HFFc6 (cell line): Measurements from ENCODE around the gene HOMER3. TPM values are rescaled to one million over a fixed set of nuclear protein-coding genes. Genes with fewer than 3 reads are reported as not detected.
"Not testable (repeated sequence)": the region's sequence is repeated elsewhere in the genome, so short reads cannot be mapped to it uniquely, and the experiment has no call there.

Source experiments
- DNase-seq: peaks from one replicate; pipeline ENCODE4 v3.0.0-alpha.2; 2018
- H3K27ac Mint-ChIP-seq: 2 replicates; pipeline ENCODE4 v1.8.0; 2020; ENCODE audit warnings: mild to moderate bottlenecking, mixed read lengths
- H3K27me3 Mint-ChIP-seq: 2 replicates; pipeline ENCODE4 v1.8.0; 2021; ENCODE audit warnings: mild to moderate bottlenecking, moderate library complexity, mixed read lengths; ENCODE audit not compliant: insufficient read depth
- H3K36me3 Mint-ChIP-seq: 2 replicates; pipeline ENCODE4 v1.8.0; 2021; ENCODE audit warnings: low read depth, mixed read lengths
- H3K4me1 Mint-ChIP-seq: 2 replicates; pipeline ENCODE4 v1.8.0; 2020; ENCODE audit warnings: low read depth, mixed read lengths
- H3K4me3 Mint-ChIP-seq: 2 replicates; pipeline ENCODE4 v1.8.0; 2020; ENCODE audit warnings: mild to moderate bottlenecking, moderate library complexity, mixed read lengths
- H3K9me3 Mint-ChIP-seq: 2 replicates; pipeline ENCODE4 v1.8.0; 2020; ENCODE audit warnings: mild to moderate bottlenecking, mixed read lengths
- CTCF ChIP-seq: fragments of 200-600 bp; sonication (generic); IDR thresholded peaks from 2 replicates; pipeline ENCODE4 v1.5.0; 2021; ENCODE audit warnings: antibody characterized with exemption, mild to moderate bottlenecking
- total RNA-seq, 6 experiments: library from RNA; stranded (reverse); fragmentation: NEBNext Ultra II Directional; extraction: Animal tissue kit (Norgen Biotek cat#: 25700); gene quantifications; 2 replicates in 1 of 6; 3 replicates in 5 of 6; pipeline ENCODE4 v1.2.3, GENCODE V29; 2021

Gene HOMER3
- total RNA-seq, 6 experiments from 2014 or later = 68.1 to 89.1 (median 77.9) TPM

GRCh38 chr19:18964121-18964520 lies 23.1 kb upstream of the HOMER3 start:
- Mint-ChIP-seq H3K36me3 (peaks cover under 1% of the 10 kb centered on the region), H3K27me3 (peaks cover 4% of the 10 kb centered on the region), H3K27ac (no peak overlapping the region), H3K4me1 (peaks cover 6% of the 10 kb centered on the region), H3K9me3 (peaks cover under 1% of the 10 kb centered on the region; the same call in 1 of the 2 replicates), H3K4me3 (no peak overlapping the region)
- TF ChIP-seq CTCF = no peak
- no peak for DNase-seq

DNA sequence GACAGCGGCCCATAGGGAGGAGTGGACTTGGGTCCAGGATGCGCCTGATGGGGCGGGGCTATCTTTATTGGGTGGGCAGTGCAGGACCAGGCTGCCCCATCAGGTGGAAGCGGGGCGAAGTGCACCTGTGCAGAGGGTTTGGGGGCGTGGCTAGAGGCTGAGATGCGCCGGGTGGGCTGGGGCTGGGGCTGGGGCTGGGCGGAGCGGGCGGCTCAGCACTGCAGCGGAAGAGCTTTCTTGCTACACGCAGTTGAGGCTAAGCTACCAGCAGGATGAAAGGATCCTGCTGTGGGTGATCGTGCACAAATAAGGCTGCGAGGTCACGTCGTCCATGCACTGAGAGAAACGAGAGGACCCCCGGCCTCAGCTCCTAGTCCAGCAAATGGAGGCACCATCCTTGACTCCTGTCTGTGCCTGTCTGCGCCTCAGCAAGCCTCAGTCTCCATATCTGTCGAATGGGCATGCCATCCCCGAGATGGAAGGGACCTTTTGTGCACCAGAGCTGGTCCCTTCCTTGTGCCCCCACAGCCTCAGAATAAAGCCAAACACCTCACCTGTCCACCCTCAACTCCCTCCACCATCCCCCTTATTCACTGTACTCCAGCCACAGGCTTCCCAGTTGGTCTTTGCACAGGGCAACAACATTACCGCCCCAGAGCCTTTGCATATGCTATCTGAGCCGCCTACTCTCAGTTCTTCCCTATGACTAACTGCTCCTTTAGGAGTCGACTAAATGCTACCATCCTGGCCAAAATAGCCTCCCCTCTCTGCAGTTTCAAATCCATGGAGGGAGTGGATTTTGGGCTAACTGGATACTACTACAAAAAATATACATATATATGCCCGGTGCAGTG lies 21.0 kb upstream of the HOMER3 start:
- Mint-ChIP-seq H3K27ac (no peak overlapping the region), H3K4me1 (0 out of 2 replicates have a peak, but pooled peaks cover 6% of the 10 kb centered on the region), H3K27me3 (peaks cover 7% of the 10 kb centered on the region), H3K9me3 (no peaks in the 10 kb centered on the region), H3K36me3 (no peaks in the 10 kb centered on the region), H3K4me3 (no peak overlapping the region)
- TF ChIP-seq CTCF = no peak
- DNase-seq = no peak

GRCh38 chr19:18960370-18960769 lies 19.4 kb upstream of the HOMER3 start:
- peaks cover 7% of the 10 kb centered on the region for H3K27me3 Mint-ChIP-seq
- TF ChIP-seq CTCF = no peak
- H3K36me3 Mint-ChIP-seq = no peaks in the 10 kb centered on the region
- H3K4me3 Mint-ChIP-seq = no peak overlapping the region
- 0 out of 2 replicates have a peak, but pooled peaks cover 6% of the 10 kb centered on the region for H3K4me1 Mint-ChIP-seq
- DNase-seq = no peak
- H3K27ac Mint-ChIP-seq = no peak overlapping the region
- H3K9me3 Mint-ChIP-seq = no peaks in the 10 kb centered on the region

- TF ChIP-seq CTCF = no peak
- H3K27ac Mint-ChIP-seq = no peak overlapping the region
- peaks cover 10% of the 10 kb centered on the region for H3K36me3 Mint-ChIP-seq
- no peaks in the 10 kb centered on the region for H3K9me3 Mint-ChIP-seq
- DNase-seq = no peak
- no peak overlapping the region for H3K4me3 Mint-ChIP-seq
- H3K4me1 Mint-ChIP-seq = peaks cover 24% of the 10 kb centered on the region
- H3K27me3 Mint-ChIP-seq = peaks cover 5% of the 10 kb centered on the region
These were observed 14.0 kb upstream of the HOMER3 start for GRCh38 chr19:18955042-18955441.

GRCh38 chr19:18954094-18954493 lies 13.1 kb upstream of the HOMER3 start:
- Mint-ChIP-seq H3K9me3 (no peaks in the 10 kb centered on the region), H3K4me3 (no peak overlapping the region), H3K27me3 (peaks cover 4% of the 10 kb centered on the region), H3K27ac (no peak overlapping the region), H3K4me1 (peaks cover 24% of the 10 kb centered on the region), H3K36me3 (peaks cover 10% of the 10 kb centered on the region)
- DNase-seq = no peak
- TF ChIP-seq CTCF = no peak

DNA sequence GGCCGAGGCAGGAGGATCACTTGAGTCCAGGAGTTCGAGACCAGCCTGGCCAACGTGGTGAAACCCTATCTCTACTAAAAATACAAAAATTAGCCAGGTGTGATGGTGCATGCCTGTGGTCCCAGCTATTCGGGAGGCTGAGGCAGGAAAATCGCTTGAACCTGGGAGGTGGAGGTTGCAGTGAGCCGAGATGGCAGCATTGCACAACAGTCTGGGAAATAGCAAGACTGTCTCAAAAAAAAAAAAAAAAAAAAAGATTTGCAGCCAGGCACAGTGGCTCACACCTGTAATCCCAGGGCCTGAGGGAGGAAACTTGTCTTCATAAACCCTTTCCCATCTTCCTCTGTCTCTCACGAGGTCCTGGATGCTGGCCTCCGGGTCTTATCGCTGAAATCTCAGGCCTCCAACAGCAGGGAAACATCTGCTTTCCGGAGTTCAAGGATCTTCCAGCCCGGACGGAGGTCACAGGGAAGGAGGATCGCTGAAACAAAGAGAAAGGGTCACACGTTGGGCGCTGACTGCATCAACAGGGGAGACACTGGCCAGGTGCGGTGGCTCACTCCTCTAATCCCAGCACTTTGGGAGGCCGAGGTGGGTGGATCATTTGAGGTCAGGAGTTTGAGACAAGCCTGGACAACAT lies 11.5 kb upstream of the HOMER3 start:
- Mint-ChIP-seq H3K36me3 (peaks cover 10% of the 10 kb centered on the region), H3K4me1 (peaks cover 23% of the 10 kb centered on the region)
- not testable (repeated sequence) for H3K9me3 Mint-ChIP-seq, H3K4me3 Mint-ChIP-seq, DNase-seq, H3K27ac Mint-ChIP-seq, H3K27me3 Mint-ChIP-seq
